MM.1S (cell line): Measurements from ENCODE around the gene ISG15.
"Not testable (repeated sequence)": the region's sequence is repeated elsewhere in the genome, so short reads cannot be mapped to it uniquely, and the experiment has no call there.

Source experiments
- DNase-seq: peaks from one replicate; pipeline ENCODE4 v3.0.0-alpha.2; 2015
- H2AFZ ChIP-seq: fragments of 300-600 bp; sonication (generic); 2 replicates; pipeline ENCODE4 v1.6.0; 2016; ENCODE audit warnings: antibody characterized with exemption, low read length
- H3F3A ChIP-seq: fragments of 300-600 bp; sonication (generic); 2 replicates; pipeline ENCODE4 v1.6.1; 2016; ENCODE audit warnings: mild to moderate bottlenecking, antibody characterized with exemption, low read length, moderate library complexity, mixed read lengths; ENCODE audit not compliant: insufficient read depth
- H3K27ac ChIP-seq: fragments of 300-600 bp; sonication (generic); 2 replicates; pipeline ENCODE4 v1.5.1; 2016; ENCODE audit warnings: mild to moderate bottlenecking, low read length
- H3K27me3 ChIP-seq: fragments of 300-600 bp; sonication (generic); replicated peaks from 2 replicates; pipeline ENCODE4 v1.6.0; 2016; ENCODE audit warnings: low read length; ENCODE audit not compliant: insufficient read depth
- H3K36me3 ChIP-seq: fragments of 300-600 bp; sonication (generic); replicated peaks from 2 replicates; pipeline ENCODE4 v1.6.1; 2016; ENCODE audit warnings: mild to moderate bottlenecking, low read length, mixed read lengths; ENCODE audit not compliant: insufficient read depth
- H3K4me1 ChIP-seq: fragments of 300-600 bp; sonication (generic); 2 replicates; pipeline ENCODE4 v1.6.1; 2016; ENCODE audit warnings: low read length, mixed read lengths
- H3K4me2 ChIP-seq: fragments of 300-600 bp; sonication (generic); 2 replicates; pipeline ENCODE4 v1.6.0; 2016; ENCODE audit warnings: low read depth, low read length
- H3K4me3 ChIP-seq: fragments of 300-600 bp; sonication (generic); 2 replicates; pipeline ENCODE4 v1.5.1; 2016; ENCODE audit warnings: low read length, mixed read lengths
- H3K79me2 ChIP-seq: fragments of 300-600 bp; sonication (generic); 2 replicates; pipeline ENCODE4 v1.6.1; 2016; ENCODE audit warnings: mixed run types, low read length, mixed read lengths
- H3K9ac ChIP-seq: fragments of 300-600 bp; sonication (generic); 2 replicates; pipeline ENCODE4 v1.6.1; 2016; ENCODE audit warnings: low read length, mixed read lengths
- H3K9me2 ChIP-seq: fragments of 300-600 bp; sonication (generic); replicated peaks from 2 replicates; pipeline ENCODE4 v1.6.1; 2016; ENCODE audit warnings: mild to moderate bottlenecking, low read length, mixed read lengths; ENCODE audit not compliant: insufficient read depth
- H3K9me3 ChIP-seq: fragments of 300-600 bp; sonication (generic); replicated peaks from 2 replicates; pipeline ENCODE4 v1.6.1; 2016; ENCODE audit warnings: mild to moderate bottlenecking, low read length, mixed read lengths; ENCODE audit not compliant: insufficient read depth
- H4K20me1 ChIP-seq: fragments of 300-600 bp; sonication (generic); 2 replicates; pipeline ENCODE4 v1.6.1; 2016; ENCODE audit warnings: mild to moderate bottlenecking, low read length, moderate library complexity, mixed read lengths; ENCODE audit not compliant: insufficient read depth
- CTCF ChIP-seq: fragments of 300-600 bp; sonication (generic); IDR thresholded peaks from 2 replicates; pipeline ENCODE4 v1.5.1; 2016; ENCODE audit warnings: antibody characterized with exemption, low read length, mixed read lengths
- EZH2 ChIP-seq: fragments of 300-600 bp; sonication (generic); optimal IDR thresholded peaks from 2 replicates; pipeline ENCODE3; 2017; ENCODE audit warnings: low read depth, mild to moderate bottlenecking, antibody characterized with exemption, low read length, mixed read lengths
- EZH2phosphoT487 ChIP-seq: fragments of 300-600 bp; sonication (generic); IDR thresholded peaks from 2 replicates; pipeline ENCODE4 v1.6.1; 2018; ENCODE audit warnings: antibody characterized with exemption, low read length

Gene ISG15

GRCh38 chr1:992362-992761 lies 20.9 kb upstream of the ISG15 start:
- Histone ChIP-seq H3F3A (no peaks in the 10 kb centered on the region), H4K20me1 (no peaks in the 10 kb centered on the region), H3K27ac (no peak overlapping the region), H2AFZ (no peak overlapping the region), H3K36me3 (no peaks in the 10 kb centered on the region), H3K9ac (no peak overlapping the region), H3K27me3 (peaks cover 90% of the 10 kb centered on the region), H3K79me2 (no peaks in the 10 kb centered on the region), H3K4me2 (no peak overlapping the region), H3K4me3 (no peak overlapping the region), H3K4me1 (no peaks in the 10 kb centered on the region), H3K9me3 (no peaks in the 10 kb centered on the region), H3K9me2 (no peaks in the 10 kb centered on the region)
- no peak for DNase-seq
- TF ChIP-seq EZH2 (no peak), EZH2phosphoT487 (no peak), CTCF (no peak)

- Histone ChIP-seq H2AFZ (no peak overlapping the region), H3K27ac (no peak overlapping the region), H4K20me1 (no peaks in the 10 kb centered on the region), H3K9ac (no peak overlapping the region), H3K4me2 (no peak overlapping the region), H3K9me2 (no peaks in the 10 kb centered on the region), H3K36me3 (no peaks in the 10 kb centered on the region), H3K4me1 (no peaks in the 10 kb centered on the region), H3K4me3 (no peak overlapping the region), H3K27me3 (peaks cover 90% of the 10 kb centered on the region), H3K9me3 (no peaks in the 10 kb centered on the region), H3F3A (no peaks in the 10 kb centered on the region), H3K79me2 (no peaks in the 10 kb centered on the region)
- DNase-seq = no peak
- no peak for TF ChIP-seq EZH2
- TF ChIP-seq EZH2phosphoT487 = no peak
- TF ChIP-seq CTCF = no peak
These were observed 19.8 kb upstream of the ISG15 start for GRCh38 chr1:993379-993995.

GRCh38 chr1:994546-994945 lies 18.8 kb upstream of the ISG15 start:
- DNase-seq, H4K20me1 ChIP-seq, H3K36me3 ChIP-seq, H2AFZ ChIP-seq, H3K4me1 ChIP-seq, H3K27ac ChIP-seq, H3F3A ChIP-seq, H3K9me3 ChIP-seq, H3K4me2 ChIP-seq, H3K4me3 ChIP-seq, H3K79me2 ChIP-seq, H3K9me2 ChIP-seq, H3K9ac ChIP-seq: not testable (repeated sequence)
- H3K27me3 ChIP-seq = peaks cover 86% of the 10 kb centered on the region
